ENCODE data around the gene PDE11A. TPM values are rescaled to one million over a fixed set of nuclear protein-coding genes. Genes with fewer than 3 reads are reported as not detected.

PDE11A gene
- total and polyA plus RNA-seq, 4 donors: 0.03 to 1.2 (median 0.58) TPM

- H3K27ac ChIP-seq (ENCODE audit: low read depth in 1 of 2, low read length in 2 of 2): no peak overlapping the region
- no peak for DNase-seq
- peaks cover 0 to 2% of the 10 kb centered on the region in 2 donors for H3K27me3 ChIP-seq (ENCODE audit: control insufficient read depth in 1 of 2, insufficient read depth in 2 of 2, low read length in 1 of 2)
- no peaks in the 10 kb centered on the region for H3K36me3 ChIP-seq (ENCODE audit: control insufficient read depth in 1 of 2, insufficient read depth in 2 of 2, low read length in 1 of 2)
- H3K4me3 ChIP-seq (ENCODE audit: low read length in 2 of 2): no peak overlapping the region
- no peaks in the 10 kb centered on the region for H3K9me3 ChIP-seq (ENCODE audit: control insufficient read depth, low read length)
- intact Hi-C loops (cut with DNase I): no loop called here
- WGBS, 2 donors: 19 to 28% methylated on average over 11 of the region's 11 CpGs
- ATAC-seq (ENCODE audit: low FRiP score): peak; percentile 62
- no peaks in the 10 kb centered on the region for H3K4me1 ChIP-seq (ENCODE audit: control insufficient read depth in 1 of 2, insufficient read depth in 2 of 2, low read length in 2 of 2)
Measured at GRCh38 chr2:177758591-177759371, 313.8 kb downstream of the PDE11A start.

- Histone ChIP-seq H3K27me3 (ENCODE audit: control insufficient read depth in 1 of 2, insufficient read depth in 2 of 2, low read length in 1 of 2) (peaks cover 0 to 2% of the 10 kb centered on the region in 2 donors), H3K4me3 (ENCODE audit: low read length in 2 of 2) (no peak overlapping the region), H3K27ac (ENCODE audit: low read depth in 1 of 2, low read length in 2 of 2) (no peak overlapping the region), H3K36me3 (ENCODE audit: control insufficient read depth in 1 of 2, insufficient read depth in 2 of 2, low read length in 1 of 2) (no peaks in the 10 kb centered on the region), H3K9me3 (ENCODE audit: control insufficient read depth, low read length) (no peaks in the 10 kb centered on the region), H3K4me1 (ENCODE audit: control insufficient read depth in 1 of 2, insufficient read depth in 2 of 2, low read length in 2 of 2) (no peaks in the 10 kb centered on the region)
- whole genome bisulfite sequencing, 2 donors: 87 to 88% methylated on average over 4 of the region's 4 CpGs
- DNase-seq (no peak), ATAC-seq (ENCODE audit: low FRiP score) (no peak)
- intact Hi-C loops (cut with DNase I): no loop called here
Measured at GRCh38 chr2:177756336-177756735, 316.2 kb downstream of the PDE11A start.

- DNase-seq: no peak
- H3K27me3 ChIP-seq (ENCODE audit: control insufficient read depth in 1 of 2, insufficient read depth in 2 of 2, low read length in 1 of 2): peaks cover 0 to 2% of the 10 kb centered on the region in 2 donors
- H3K36me3 ChIP-seq (ENCODE audit: control insufficient read depth in 1 of 2, insufficient read depth in 2 of 2, low read length in 1 of 2): no peaks in the 10 kb centered on the region
- WGBS, 2 donors: 43 to 49% methylated on average over 4 of the region's 4 CpGs
- H3K4me3 ChIP-seq (ENCODE audit: low read length in 2 of 2): no peak overlapping the region
- no peak overlapping the region for H3K27ac ChIP-seq (ENCODE audit: low read depth in 1 of 2, low read length in 2 of 2)
- ATAC-seq (ENCODE audit: low FRiP score): no peak
- no peaks in the 10 kb centered on the region for H3K9me3 ChIP-seq (ENCODE audit: control insufficient read depth, low read length)
- H3K4me1 ChIP-seq (ENCODE audit: control insufficient read depth in 1 of 2, insufficient read depth in 2 of 2, low read length in 2 of 2): no peaks in the 10 kb centered on the region
- intact Hi-C loops (cut with DNase I): no loop called here
Measured at GRCh38 chr2:177754492-177754873, 318.1 kb downstream of the PDE11A start.

GRCh38 chr2:177753682-177754491 is 318.7 kb downstream of the PDE11A start:
- intact Hi-C loops (cut with DNase I): no loop called here
- Histone ChIP-seq H3K36me3 (ENCODE audit: control insufficient read depth in 1 of 2, insufficient read depth in 2 of 2, low read length in 1 of 2) (no peaks in the 10 kb centered on the region), H3K27ac (ENCODE audit: low read depth in 1 of 2, low read length in 2 of 2) (no peak overlapping the region), H3K4me3 (ENCODE audit: low read length in 2 of 2) (no peak overlapping the region), H3K27me3 (ENCODE audit: control insufficient read depth in 1 of 2, insufficient read depth in 2 of 2, low read length in 1 of 2) (peaks cover 0 to 2% of the 10 kb centered on the region in 2 donors), H3K4me1 (ENCODE audit: control insufficient read depth in 1 of 2, insufficient read depth in 2 of 2, low read length in 2 of 2) (no peaks in the 10 kb centered on the region), H3K9me3 (ENCODE audit: control insufficient read depth, low read length) (no peaks in the 10 kb centered on the region)
- 25 to 34% methylated on average over 5 of the region's 5 CpGs for WGBS, 2 donors
- ATAC-seq (ENCODE audit: low FRiP score): peak; percentile 78
- peak; percentile 78 for DNase-seq

- Histone ChIP-seq H3K4me3 (ENCODE audit: low read length in 2 of 2) (no peak overlapping the region), H3K4me1 (ENCODE audit: control insufficient read depth in 1 of 2, insufficient read depth in 2 of 2, low read length in 2 of 2) (no peaks in the 10 kb centered on the region), H3K36me3 (ENCODE audit: control insufficient read depth in 1 of 2, insufficient read depth in 2 of 2, low read length in 1 of 2) (no peaks in the 10 kb centered on the region), H3K9me3 (ENCODE audit: control insufficient read depth, low read length) (no peaks in the 10 kb centered on the region), H3K27me3 (ENCODE audit: control insufficient read depth in 1 of 2, insufficient read depth in 2 of 2, low read length in 1 of 2) (no peaks in the 10 kb centered on the region), H3K27ac (ENCODE audit: low read depth in 1 of 2, low read length in 2 of 2) (no peak overlapping the region)
- ATAC-seq (ENCODE audit: low FRiP score) (no peak), DNase-seq (no peak)
- 62 to 73% methylated on average over 3 of the region's 3 CpGs for WGBS, 2 donors
- intact Hi-C loops (cut with DNase I): no loop called here
Measured at GRCh38 chr2:177748360-177748759, 324.2 kb downstream of the PDE11A start.

GRCh38 chr2:177747384-177747783 is 325.2 kb downstream of the PDE11A start:
- Histone ChIP-seq H3K27me3 (ENCODE audit: control insufficient read depth in 1 of 2, insufficient read depth in 2 of 2, low read length in 1 of 2) (no peaks in the 10 kb centered on the region), H3K9me3 (ENCODE audit: control insufficient read depth, low read length) (no peaks in the 10 kb centered on the region), H3K36me3 (ENCODE audit: control insufficient read depth in 1 of 2, insufficient read depth in 2 of 2, low read length in 1 of 2) (no peaks in the 10 kb centered on the region), H3K4me1 (ENCODE audit: control insufficient read depth in 1 of 2, insufficient read depth in 2 of 2, low read length in 2 of 2) (no peaks in the 10 kb centered on the region), H3K4me3 (ENCODE audit: low read length in 2 of 2) (no peak overlapping the region), H3K27ac (ENCODE audit: low read depth in 1 of 2, low read length in 2 of 2) (no peak overlapping the region)
- intact Hi-C loops (cut with DNase I): no loop called here
- no peak for ATAC-seq (ENCODE audit: low FRiP score)
- WGBS, 2 donors: 88 to 92% methylated on average over 4 of the region's 4 CpGs
- DNase-seq: no peak

GRCh38 chr2:177746358-177746757 is 326.2 kb downstream of the PDE11A start:
- no peaks in the 10 kb centered on the region for H3K9me3 ChIP-seq (ENCODE audit: control insufficient read depth, low read length)
- no peaks in the 10 kb centered on the region for H3K27me3 ChIP-seq (ENCODE audit: control insufficient read depth in 1 of 2, insufficient read depth in 2 of 2, low read length in 1 of 2)
- intact Hi-C loops (cut with DNase I): no loop called here
- no peaks in the 10 kb centered on the region for H3K4me1 ChIP-seq (ENCODE audit: control insufficient read depth in 1 of 2, insufficient read depth in 2 of 2, low read length in 2 of 2)
- H3K27ac ChIP-seq (ENCODE audit: low read depth in 1 of 2, low read length in 2 of 2): no peak overlapping the region
- H3K36me3 ChIP-seq (ENCODE audit: control insufficient read depth in 1 of 2, insufficient read depth in 2 of 2, low read length in 1 of 2): no peaks in the 10 kb centered on the region
- 75 to 83% methylated on average over 2 of the region's 2 CpGs for WGBS, 2 donors
- DNase-seq (no peak), ATAC-seq (ENCODE audit: low FRiP score) (no peak)
- H3K4me3 ChIP-seq (ENCODE audit: low read length in 2 of 2): no peak overlapping the region

- ATAC-seq (ENCODE audit: low FRiP score) (no peak), DNase-seq (no peak)
- no peaks in the 10 kb centered on the region for H3K9me3 ChIP-seq (ENCODE audit: control insufficient read depth, low read length)
- H3K27me3 ChIP-seq (ENCODE audit: control insufficient read depth in 1 of 2, insufficient read depth in 2 of 2, low read length in 1 of 2): no peaks in the 10 kb centered on the region
- H3K36me3 ChIP-seq (ENCODE audit: control insufficient read depth in 1 of 2, insufficient read depth in 2 of 2, low read length in 1 of 2): no peaks in the 10 kb centered on the region
- H3K4me1 ChIP-seq (ENCODE audit: control insufficient read depth in 1 of 2, insufficient read depth in 2 of 2, low read length in 2 of 2): no peaks in the 10 kb centered on the region
- H3K4me3 ChIP-seq (ENCODE audit: low read length in 2 of 2): no peak overlapping the region
- intact Hi-C loops (cut with DNase I): no loop called here
- H3K27ac ChIP-seq (ENCODE audit: low read depth in 1 of 2, low read length in 2 of 2): no peak overlapping the region
- 97 to 100% methylated on average over 1 of the region's 1 CpG for WGBS, 2 donors
Measured at GRCh38 chr2:177745531-177745930, 327.0 kb downstream of the PDE11A start.

GRCh38 chr2:177742851-177743250 is 329.7 kb downstream of the PDE11A start:
- no peak for DNase-seq
- H3K4me3 ChIP-seq (ENCODE audit: low read length in 2 of 2): no peak overlapping the region
- intact Hi-C loops (cut with DNase I): no loop called here
- no peaks in the 10 kb centered on the region for H3K27me3 ChIP-seq (ENCODE audit: control insufficient read depth in 1 of 2, insufficient read depth in 2 of 2, low read length in 1 of 2)
- no peak for ATAC-seq (ENCODE audit: low FRiP score)
- H3K36me3 ChIP-seq (ENCODE audit: control insufficient read depth in 1 of 2, insufficient read depth in 2 of 2, low read length in 1 of 2): no peaks in the 10 kb centered on the region
- peaks cover 2% of the 10 kb centered on the region for H3K9me3 ChIP-seq (ENCODE audit: control insufficient read depth, low read length)
- no peak overlapping the region for H3K27ac ChIP-seq (ENCODE audit: low read depth in 1 of 2, low read length in 2 of 2)
- no peaks in the 10 kb centered on the region for H3K4me1 ChIP-seq (ENCODE audit: control insufficient read depth in 1 of 2, insufficient read depth in 2 of 2, low read length in 2 of 2)
- WGBS, 2 donors: 74 to 76% methylated on average over 3 of the region's 3 CpGs
